Retina (tissue), 1 donor: ENCODE measurements around the gene CCDC8.
"Not testable (repeated sequence)": the region's sequence is repeated elsewhere in the genome, so short reads cannot be mapped to it uniquely, and the experiment has no call there.

ENCODE experiments used
- DNase-seq: peaks from one replicate; pipeline ENCODE4 v3.0.0-alpha.2; 2016

Gene CCDC8

DNA sequence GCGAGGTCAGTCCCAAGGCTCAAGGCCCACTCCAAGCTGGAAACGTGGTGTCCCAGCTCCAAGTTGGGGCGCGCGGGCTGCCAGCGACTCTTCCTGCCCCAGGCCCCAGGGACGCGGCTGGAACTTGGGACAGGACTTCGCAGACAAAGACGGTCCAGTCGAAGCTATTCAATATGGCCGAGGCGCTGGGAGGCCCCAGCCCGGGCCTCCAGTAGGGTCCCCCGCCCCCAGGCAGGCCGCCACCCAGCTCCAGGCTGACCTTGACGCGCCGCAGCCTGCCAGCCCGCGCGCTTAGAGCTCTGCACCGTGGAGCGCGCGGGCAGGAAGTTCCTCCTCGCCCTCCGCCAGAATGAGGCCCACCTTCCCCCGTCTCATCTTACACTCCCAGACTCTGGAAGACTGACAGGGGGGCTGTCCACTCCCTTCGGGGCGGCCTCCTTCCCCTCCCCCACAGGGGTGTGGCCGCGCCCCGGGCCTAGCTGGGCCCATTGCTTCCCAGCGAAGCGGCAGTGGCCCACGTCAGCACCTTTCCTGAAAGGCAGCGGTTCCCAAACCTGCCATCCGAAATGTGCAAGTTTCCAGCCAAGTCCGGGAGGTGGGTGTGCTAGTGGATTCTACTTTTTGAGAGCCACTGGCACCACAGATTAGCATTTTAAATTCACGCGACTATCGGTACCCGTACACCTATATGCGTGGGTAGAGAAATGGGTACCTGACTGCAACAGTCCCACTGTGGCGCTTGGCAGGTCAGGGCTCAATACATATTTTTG, at the start of gene CCDC8:
TSS of gene CCDC8 (minus strand) at position 303 of the 770 bp plus-strand sequence. CDS start 754 bp downstream, outside the sequence.
- peak; percentile 92 for DNase-seq

DNA sequence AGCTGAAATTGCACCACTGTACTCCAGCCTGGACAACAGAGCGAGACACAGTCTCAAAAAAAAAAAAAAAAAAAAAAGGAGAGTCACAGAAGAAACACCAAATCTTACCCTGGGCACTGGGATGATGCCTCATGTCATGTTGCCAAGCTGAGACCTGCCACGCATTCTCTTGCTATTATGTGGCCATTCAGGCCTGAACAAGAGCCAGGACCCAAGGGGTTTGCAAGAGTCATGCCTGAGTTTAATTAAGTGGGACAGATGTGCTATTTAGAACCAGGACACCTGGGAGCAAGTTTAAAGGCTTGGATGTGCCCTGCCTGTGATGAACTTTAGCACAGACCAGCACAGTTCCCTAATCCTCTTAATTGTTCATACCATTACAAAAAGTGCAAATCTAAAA, 48.2 kb upstream of the CCDC8 start:
- peak; percentile 22 for DNase-seq

DNA sequence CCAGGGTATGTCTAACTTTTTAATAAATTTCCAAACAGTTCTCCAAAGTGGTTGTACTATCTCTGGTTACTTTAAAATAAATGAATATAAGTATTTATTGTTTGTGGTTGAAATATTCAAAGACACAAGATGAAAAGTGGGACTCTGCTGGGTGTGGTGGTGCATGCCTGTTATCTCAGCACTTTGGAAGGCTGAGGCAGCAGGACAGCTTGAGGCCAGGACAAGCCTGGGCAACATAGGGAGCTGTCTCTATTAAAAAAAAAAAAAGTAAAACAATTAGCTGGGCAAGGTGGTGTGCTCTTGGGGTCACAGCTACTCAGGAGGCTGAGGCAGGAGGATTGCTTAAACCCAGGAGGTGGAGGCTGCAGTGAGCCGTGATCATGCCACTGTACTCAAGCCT, 47.6 kb upstream of the CCDC8 start:
- no peak for DNase-seq

GRCh38 chr19:46460055-46460454, 46.7 kb upstream of the CCDC8 start:
- DNase-seq, result no peak

GRCh38 chr19:46456930-46457329, 43.6 kb upstream of the CCDC8 start:
- DNase-seq, result no peak

DNA sequence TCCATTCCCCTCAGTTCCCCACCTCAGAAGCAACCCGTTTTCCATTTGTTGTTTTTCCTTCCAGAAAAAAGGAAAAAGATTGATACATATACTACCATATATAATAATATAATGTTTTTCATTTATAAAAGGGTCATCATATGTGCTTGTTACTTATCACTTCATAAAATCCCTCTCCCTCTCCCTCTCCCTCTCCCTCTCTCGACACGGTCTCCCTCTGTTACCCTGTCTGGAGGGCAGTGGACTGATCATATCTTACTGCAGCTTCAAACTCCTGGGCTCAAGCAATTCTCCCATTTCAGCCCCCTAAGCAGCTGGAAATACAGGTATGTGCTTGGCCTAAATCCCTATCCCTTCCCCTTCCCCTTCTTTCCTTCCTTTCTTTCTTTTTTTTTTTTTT, 40.9 kb upstream of the CCDC8 start:
- DNase-seq, result no peak

DNA sequence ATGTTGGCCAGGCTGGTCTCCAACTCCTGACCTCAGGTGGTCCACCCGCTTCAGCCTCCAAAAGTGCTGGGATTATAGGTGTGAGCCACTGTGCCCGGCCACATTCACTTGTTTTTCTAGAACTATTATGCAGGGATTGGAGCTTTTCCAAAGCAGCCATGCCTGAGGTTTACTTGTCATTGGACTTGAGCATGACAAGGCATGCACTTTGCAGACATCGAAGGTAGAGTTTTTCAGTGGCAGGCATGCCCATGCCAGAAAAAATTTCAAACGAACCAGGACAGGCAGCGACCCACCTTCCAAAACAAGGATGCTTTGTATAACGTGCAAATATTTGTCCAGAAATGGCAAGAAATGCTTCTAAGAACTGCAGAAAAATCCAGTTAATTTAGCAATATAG, 40.3 kb upstream of the CCDC8 start:
- DNase-seq, result no peak

GRCh38 chr19:46452186-46452585, 38.8 kb upstream of the CCDC8 start:
- DNase-seq, result no peak

DNA sequence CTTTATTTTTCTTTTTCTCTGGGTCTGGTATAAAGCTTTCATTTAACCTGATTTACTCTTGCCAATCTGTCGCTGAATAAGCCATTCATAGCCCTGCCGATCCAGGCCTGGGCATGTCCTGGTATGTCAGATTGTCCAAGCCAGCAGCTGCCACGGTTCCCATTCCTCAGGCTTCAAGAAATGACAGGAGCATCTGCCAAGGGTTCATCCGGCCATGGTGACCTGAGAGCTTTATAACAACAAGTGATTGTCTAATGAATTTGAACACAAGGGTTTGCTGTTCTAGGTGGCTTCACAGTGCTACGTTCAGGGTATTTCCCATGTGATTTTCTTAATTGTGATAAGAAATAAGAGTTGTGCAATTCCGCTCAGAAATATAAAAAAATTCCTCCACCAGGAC, 38.0 kb upstream of the CCDC8 start:
- DNase-seq, result peak; percentile 44

GRCh38 chr19:46450737-46451136, 37.4 kb upstream of the CCDC8 start:
- DNase-seq, result no peak

DNA sequence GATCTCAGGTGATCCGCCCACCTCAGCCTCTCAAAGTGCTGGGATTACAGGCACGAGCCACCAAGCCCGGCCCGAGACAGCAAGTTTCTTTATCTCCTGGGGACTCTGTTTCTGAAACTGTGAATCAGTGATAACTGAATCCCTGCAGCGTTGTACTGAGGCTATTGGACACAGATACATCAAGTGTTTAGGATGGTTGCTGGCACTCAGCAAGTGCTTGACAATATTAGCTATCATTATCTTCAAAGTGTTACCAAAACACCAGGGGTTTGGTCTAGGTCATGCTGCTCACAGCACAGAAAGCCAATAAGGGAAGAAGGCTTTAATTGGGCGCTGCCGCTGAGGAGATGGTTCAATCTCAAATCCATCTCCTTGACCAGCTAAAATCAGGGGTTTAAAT, 35.9 kb upstream of the CCDC8 start:
- no peak for DNase-seq

GRCh38 chr19:46448601-46449000, 35.2 kb upstream of the CCDC8 start:
- no peak for DNase-seq

DNA sequence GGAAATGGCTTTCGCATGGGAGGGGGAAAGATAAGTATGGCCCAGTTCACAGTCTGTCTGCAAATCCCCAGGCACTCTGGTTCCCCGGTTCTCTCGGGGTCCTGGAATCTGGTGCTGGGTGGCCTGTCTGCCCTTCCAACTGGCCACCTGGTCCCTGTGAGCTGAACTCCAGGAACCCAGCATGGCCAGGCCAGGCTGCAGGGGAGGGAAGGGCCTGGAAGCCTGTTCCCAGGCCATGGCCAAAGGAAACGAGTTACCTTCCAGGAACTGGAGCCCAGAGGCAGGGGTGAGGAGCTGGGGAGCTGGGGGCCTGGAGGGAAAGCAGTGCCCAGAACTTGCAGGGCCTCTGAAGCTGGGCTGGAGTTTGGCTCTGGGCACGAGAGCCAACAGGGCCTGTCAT, 34.5 kb upstream of the CCDC8 start:
- no peak for DNase-seq

GRCh38 chr19:46447006-46447405, 33.6 kb upstream of the CCDC8 start:
- no peak for DNase-seq

DNA sequence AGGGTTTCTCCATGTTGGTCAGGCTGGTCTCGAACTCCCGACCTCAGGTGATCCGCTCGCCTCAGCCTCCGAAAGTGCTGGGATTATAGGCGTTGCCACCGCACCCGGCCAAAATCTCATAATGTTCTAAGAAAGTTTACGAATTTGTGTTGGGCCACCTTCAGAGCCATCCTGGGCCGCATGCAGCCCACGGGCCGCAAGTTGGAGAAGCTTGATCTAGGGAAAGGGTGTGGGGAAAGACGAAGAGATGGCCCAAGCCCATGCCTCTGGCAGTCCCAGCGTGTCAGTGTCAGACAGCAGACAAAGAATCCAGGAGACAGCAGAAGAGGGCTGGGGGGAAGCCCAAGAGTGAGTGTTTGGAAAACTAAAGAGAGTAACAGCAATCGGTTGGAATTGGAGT, 32.7 kb upstream of the CCDC8 start:
- DNase-seq, result no peak

DNA sequence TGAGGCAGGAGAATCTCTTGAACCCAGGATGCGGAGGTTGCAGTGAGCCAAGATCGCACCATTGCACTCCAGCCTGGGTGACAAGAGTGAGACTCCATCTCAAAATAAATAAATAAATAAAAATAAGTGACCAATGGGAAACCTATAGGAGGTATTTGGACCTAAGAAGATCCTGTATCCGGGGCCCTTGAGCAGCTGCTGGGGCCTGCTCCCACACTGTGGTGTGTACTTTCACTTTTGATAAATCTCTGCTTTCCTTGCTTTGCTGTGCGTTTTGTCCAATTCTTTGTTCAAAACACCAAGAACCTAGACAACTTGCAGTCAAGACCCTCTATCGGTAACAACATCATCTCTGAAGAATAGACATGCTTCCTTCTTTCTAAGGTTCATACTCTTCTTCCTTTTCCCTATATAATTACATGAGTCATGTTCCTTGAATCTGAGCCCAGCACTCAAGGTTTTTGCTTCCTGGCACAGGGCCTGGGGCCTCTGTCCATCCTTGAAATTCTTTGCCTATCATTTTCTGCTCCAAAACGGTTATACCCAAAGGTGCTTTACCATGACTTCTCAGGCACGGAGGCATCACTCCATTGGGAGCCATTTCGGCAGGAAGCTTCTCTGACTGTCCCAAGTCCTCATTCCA, 29.6 kb upstream of the CCDC8 start:
- no peak for DNase-seq

DNA sequence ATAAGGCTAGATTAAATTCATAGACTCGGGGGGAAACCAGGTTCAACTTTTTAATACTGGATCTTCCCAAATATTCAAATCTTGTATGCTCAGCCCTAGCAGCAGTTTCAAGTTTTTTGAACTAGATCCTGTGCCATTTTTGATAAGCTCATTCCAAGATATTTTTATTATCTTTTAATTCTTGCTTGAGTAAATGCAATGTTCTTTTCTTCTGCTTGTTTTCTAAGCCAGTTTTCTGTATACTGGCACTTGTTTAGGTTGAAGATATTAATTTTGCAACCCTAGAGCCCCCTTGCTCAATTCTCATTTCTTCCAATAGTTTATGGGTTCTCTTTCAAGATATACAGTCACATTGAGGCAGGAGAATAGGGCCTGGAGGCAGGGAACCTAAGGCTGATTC, 28.5 kb upstream of the CCDC8 start:
- DNase-seq, result no peak

GRCh38 chr19:46435689-46436088, 22.3 kb upstream of the CCDC8 start:
- not testable (repeated sequence) for DNase-seq

GRCh38 chr19:46435009-46435408, 21.6 kb upstream of the CCDC8 start:
- no peak for DNase-seq

DNA sequence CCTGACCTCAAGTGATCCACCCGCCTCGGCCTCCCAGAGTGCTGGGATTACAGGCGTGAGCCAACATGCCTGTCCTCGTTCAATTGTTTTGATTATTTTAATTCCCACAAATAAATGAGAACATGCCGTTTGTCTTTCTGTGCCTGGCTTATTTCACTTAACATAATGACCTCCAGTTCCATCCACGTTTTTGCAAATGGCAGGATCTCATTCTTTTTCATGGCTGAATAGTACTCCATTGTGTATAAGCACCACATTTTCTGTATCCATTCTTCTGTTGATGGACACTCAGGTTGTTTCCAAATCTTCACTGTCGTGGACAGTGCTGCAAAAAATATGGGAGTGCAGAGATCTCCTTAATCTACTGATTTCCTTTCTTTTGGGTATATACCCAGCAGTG, 20.1 kb upstream of the CCDC8 start:
- DNase-seq, result not testable (repeated sequence)

DNA sequence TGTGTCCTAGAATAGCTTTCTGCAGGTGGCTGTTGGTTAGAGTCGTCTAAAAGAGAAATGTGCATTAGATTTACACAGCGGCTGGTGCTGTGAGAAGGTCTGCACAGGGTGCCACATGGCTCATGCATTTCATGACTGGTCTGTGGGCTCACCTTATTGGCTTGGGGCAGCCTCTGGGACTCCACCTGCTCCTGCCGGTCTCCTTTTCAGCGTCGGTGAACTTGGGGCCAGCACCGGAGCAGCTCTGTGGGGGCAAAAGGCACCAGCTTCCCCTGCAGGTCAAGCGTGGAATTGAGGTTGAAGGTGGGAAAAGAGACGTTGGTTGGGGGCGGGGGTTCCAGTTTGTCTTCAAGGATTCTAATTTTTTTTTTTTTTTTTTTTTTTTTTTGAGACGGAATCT, 18.5 kb upstream of the CCDC8 start:
- DNase-seq, result no peak

DNA sequence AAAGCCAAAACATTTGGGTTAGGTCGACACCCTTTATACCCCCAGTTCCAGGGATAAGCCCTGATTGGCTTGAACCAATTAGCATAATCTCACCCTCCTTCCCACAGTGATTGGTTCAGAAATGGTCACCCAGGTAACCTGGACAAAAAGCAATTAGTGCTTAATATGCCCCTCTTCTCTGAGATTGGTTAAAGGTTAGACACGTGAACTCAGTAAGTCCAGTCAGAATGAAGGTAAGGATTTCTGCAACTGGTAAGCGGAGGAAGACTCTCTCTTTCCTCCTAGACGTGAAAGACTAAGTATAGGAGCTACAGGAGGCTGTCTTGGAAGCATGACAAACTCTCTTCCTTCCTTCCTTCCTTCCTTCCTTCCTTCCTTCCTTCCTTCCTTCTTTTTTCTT, 16.6 kb upstream of the CCDC8 start:
- DNase-seq, result no peak

- peak; percentile 93 for DNase-seq
Observed at GRCh38 chr19:46428239-46429135, 15.1 kb upstream of the CCDC8 start, which contains the start of gene PNMA8C. TSS of gene PNMA8C (minus strand) at chr19:46428936. CDS start at chr19:46428359, 577 bp downstream.
